Breast epithelium (tissue), 3 donors: Measurements from ENCODE around the gene ALDH2.

Experiments used
- CTCF ChIP-seq, 3 donors: fragments of 450-650 bp; IDR thresholded peaks; one replicate each; pipeline ENCODE4 v1.5.1; 2016 to 2017; ENCODE audit warnings: antibody characterized with exemption in 3 of 3, mild to moderate bottlenecking in 3 of 3, moderate library complexity in 3 of 3
- POLR2A ChIP-seq: fragments of 450-650 bp; IDR thresholded peaks from one replicate; pipeline ENCODE4 v1.6.1; 2016; ENCODE audit warnings: antibody characterized with exemption, mild to moderate bottlenecking, moderate library complexity

- no peak for TF ChIP-seq CTCF (IDR thresholded peaks at IDR 0.05)
- no peak for TF ChIP-seq POLR2A
These were observed 2.5 kb upstream of the ALDH2 start for GRCh38 chr12:111764120-111764821.
